Thoracic aorta (tissue), 2 donors: ENCODE data around the gene DNAH12. TPM values are rescaled to one million over a fixed set of nuclear protein-coding genes. Genes with fewer than 3 reads are reported as not detected.

Experiments
- ATAC-seq: fragments of 150-250 bp; one replicate; pipeline ENCODE4 v1.8.0; 2017; ENCODE audit warnings: low read depth; ENCODE audit not compliant: insufficient number of reproducible peaks, low FRiP score
- DNase-seq: peaks from one replicate; pipeline ENCODE4 v3.0.0-alpha.2; 2020; ENCODE audit warnings: low spot score
- H3K27ac ChIP-seq, 2 donors: fragments of 200-600 bp; sonication (generic); 1 replicate in 1 of 2; 2 replicates in 1 of 2; pipeline ENCODE4 v1.5.1; 2016; ENCODE audit warnings: mild to moderate bottlenecking in 2 of 2, moderate library complexity in 2 of 2
- H3K27me3 ChIP-seq: fragments of 200-600 bp; sonication (generic); replicated peaks from 2 replicates; pipeline ENCODE4 v1.6.0; 2016; ENCODE audit warnings: mild to moderate bottlenecking; ENCODE audit not compliant: insufficient read depth
- H3K36me3 ChIP-seq: fragments of 200-600 bp; sonication (generic); one replicate; pipeline ENCODE4 v1.5.1; 2016
- H3K4me1 ChIP-seq, 2 donors: fragments of 200-600 bp; sonication (generic); 1 replicate in 1 of 2; 2 replicates in 1 of 2; pipeline versions ENCODE4 v1.5.1 to v1.6.0; 2016; ENCODE audit warnings: low read depth in 2 of 2, mild to moderate bottlenecking in 1 of 2; ENCODE audit not compliant: control insufficient read depth in 1 of 2
- H3K4me3 ChIP-seq: fragments of 200-600 bp; sonication (generic); 2 replicates; pipeline ENCODE4 v1.5.1; 2016; ENCODE audit warnings: mild to moderate bottlenecking
- H3K9me3 ChIP-seq: fragments of 200-600 bp; sonication (generic); 2 replicates; pipeline ENCODE4 v1.5.1; 2016
- CTCF ChIP-seq: fragments of 200-600 bp; sonication (generic); IDR thresholded peaks from one replicate; pipeline ENCODE4 v1.5.1; 2019; ENCODE audit warnings: antibody characterized with exemption
- total RNA-seq, 2 donors: library from RNA; depleted of rRNA; stranded (reverse); fragments of >200 nt; gene quantifications; one replicate each; pipeline versions ENCODE4 v1.1.0 to v1.2.3, GENCODE V29; 2016

DNAH12 gene
- total RNA-seq, 2 donors from 2014 or later = 0.14 to 0.95 TPM

- ATAC-seq (no peak), DNase-seq (no peak)
- H3K4me3 ChIP-seq = no peak overlapping the region
- no peak overlapping the region for H3K27ac ChIP-seq
- H3K27me3 ChIP-seq = no peaks in the 10 kb centered on the region
- H3K36me3 ChIP-seq = no peaks in the 10 kb centered on the region
- no peak for TF ChIP-seq CTCF
- no peaks in the 10 kb centered on the region for H3K4me1 ChIP-seq
- no peaks in the 10 kb centered on the region for H3K9me3 ChIP-seq
Observed at GRCh38 chr3:57386307-57386706, 157.8 kb downstream of the DNAH12 start.

GRCh38 chr3:57385498-57385897 is 158.6 kb downstream of the DNAH12 start:
- H3K4me3 ChIP-seq = no peak overlapping the region
- no peaks in the 10 kb centered on the region for H3K27me3 ChIP-seq
- no peaks in the 10 kb centered on the region for H3K36me3 ChIP-seq
- ATAC-seq (no peak), DNase-seq (no peak)
- H3K27ac ChIP-seq = no peak overlapping the region
- no peak for TF ChIP-seq CTCF
- no peaks in the 10 kb centered on the region for H3K4me1 ChIP-seq
- no peaks in the 10 kb centered on the region for H3K9me3 ChIP-seq

- Histone ChIP-seq H3K4me3 (no peak overlapping the region), H3K27ac (no peak overlapping the region), H3K4me1 (no peaks in the 10 kb centered on the region), H3K9me3 (no peaks in the 10 kb centered on the region), H3K36me3 (no peaks in the 10 kb centered on the region), H3K27me3 (no peaks in the 10 kb centered on the region)
- DNase-seq = no peak
- ATAC-seq = no peak
- no peak for TF ChIP-seq CTCF
Observed at GRCh38 chr3:57383838-57384237, 160.3 kb downstream of the DNAH12 start.

GRCh38 chr3:57383406-57383805 is 160.7 kb downstream of the DNAH12 start:
- no peaks in the 10 kb centered on the region for H3K4me1 ChIP-seq
- no peak for DNase-seq
- H3K9me3 ChIP-seq = no peaks in the 10 kb centered on the region
- TF ChIP-seq CTCF = no peak
- no peak for ATAC-seq
- no peaks in the 10 kb centered on the region for H3K36me3 ChIP-seq
- H3K27ac ChIP-seq = no peak overlapping the region
- no peak overlapping the region for H3K4me3 ChIP-seq
- no peaks in the 10 kb centered on the region for H3K27me3 ChIP-seq

- no peaks in the 10 kb centered on the region for H3K27me3 ChIP-seq
- no peak for TF ChIP-seq CTCF
- no peaks in the 10 kb centered on the region for H3K36me3 ChIP-seq
- H3K4me3 ChIP-seq = no peak overlapping the region
- DNase-seq (no peak), ATAC-seq (no peak)
- no peaks in the 10 kb centered on the region for H3K4me1 ChIP-seq
- H3K9me3 ChIP-seq = no peaks in the 10 kb centered on the region
- H3K27ac ChIP-seq = no peak overlapping the region
Observed at GRCh38 chr3:57382933-57383332, 161.2 kb downstream of the DNAH12 start.
